ENCODE data around the gene RAB6A. TPM values are rescaled to one million over a fixed set of nuclear protein-coding genes. Genes with fewer than 3 reads are reported as not detected.

The RAB6A gene
- polyA plus RNA-seq, 2 of the 4 experiments (the other 2 are of a cell fraction), result 75.7 to 141 TPM

- TF ChIP-seq CTCF (IDR thresholded peaks at IDR 0.05), result no peak
- TF ChIP-seq ESRRA (IDR thresholded peaks at IDR 0.05; ENCODE audit: borderline replicate concordance, low read length), result peak; percentile 77
- TF ChIP-seq SMC3 (IDR thresholded peaks at IDR 0.05), result peak; percentile 6; the same call in 1 of the 3 replicates
- peak; percentile 62 for TF ChIP-seq RFX5 (IDR thresholded peaks at IDR 0.05)
- TF ChIP-seq ATOH8 (CRISPR knock-in tag; IDR thresholded peaks at IDR 0.05; ENCODE audit: low read depth), result no peak
- TF ChIP-seq JUNB (IDR thresholded peaks at IDR 0.05), result no peak
- peak; percentile 94 for TF ChIP-seq MYC (IDR thresholded peaks at IDR 0.05; ENCODE audit: borderline replicate concordance, low read length)
- peak; percentile 77 for TF ChIP-seq REST (IDR thresholded peaks at IDR 0.05)
- TF ChIP-seq MAX (IDR thresholded peaks at IDR 0.05), result peak; percentile 97
- no peak for TF ChIP-seq FOSL2 (IDR thresholded peaks at IDR 0.05)
- peak; percentile 54 for TF ChIP-seq FOSL2 (CRISPR knock-in tag; IDR thresholded peaks at IDR 0.05)
- peak; percentile 84 for TF ChIP-seq PHF8 (IDR thresholded peaks at IDR 0.05; ENCODE audit: borderline replicate concordance, low read depth)
- no peak for TF ChIP-seq HMGXB4 (CRISPR knock-in tag; IDR thresholded peaks at IDR 0.05; ENCODE audit: borderline replicate concordance)
- TF ChIP-seq NPAS2 (CRISPR knock-in tag; IDR thresholded peaks at IDR 0.05; ENCODE audit: borderline replicate concordance), result no peak
- TF ChIP-seq MAFK (IDR thresholded peaks at IDR 0.05; ENCODE audit: partially characterized antibody), result no peak
- no peak for TF ChIP-seq KDM1A (IDR thresholded peaks at IDR 0.05; ENCODE audit: low read depth)
- 0 out of 2 replicates have a peak, but pooled peaks have one; percentile 60 for TF ChIP-seq HOXB13 (CRISPR knock-in tag; IDR thresholded peaks at IDR 0.05; ENCODE audit: low read depth)
- 0 out of 2 replicates have a peak, but pooled peaks have one; percentile 30 for TF ChIP-seq FOSB (CRISPR knock-in tag; IDR thresholded peaks at IDR 0.05)
- peak; percentile 41; the same call in 1 of the 2 replicates for TF ChIP-seq USF2 (IDR thresholded peaks at IDR 0.05)
- TF ChIP-seq BCL3 (IDR thresholded peaks at IDR 0.05), result peak; percentile 90
- TF ChIP-seq ZSCAN20 (CRISPR knock-in tag; IDR thresholded peaks at IDR 0.05), result no peak
- no peak for TF ChIP-seq HDAC2 (IDR thresholded peaks at IDR 0.05)
Observed at GRCh38 chr11:73787643-73788558, 27.0 kb upstream of the RAB6A start, which contains the start of gene MRPL48 (continued).
